Neural crest cell (in vitro differentiated cells): Measurements from ENCODE around the gene DISP2. TPM values are rescaled to one million over a fixed set of nuclear protein-coding genes. Genes with fewer than 3 reads are reported as not detected.

ENCODE experiments used
- DNase-seq: peaks from one replicate; pipeline ENCODE4 v3.0.0; 2021; ENCODE audit warnings: low read depth, mixed read lengths, low spot score
- H3K27ac Mint-ChIP-seq: one replicate; pipeline ENCODE4 v1.8.0; 2021; ENCODE audit warnings: mild to moderate bottlenecking, mixed read lengths; ENCODE audit not compliant: unreplicated experiment
- H3K27me3 Mint-ChIP-seq: 2 replicates; pipeline ENCODE4 v1.8.0; 2021; ENCODE audit warnings: low read depth, mild to moderate bottlenecking, mixed read lengths
- H3K36me3 Mint-ChIP-seq: 2 replicates; pipeline ENCODE4 v1.8.0; 2021; ENCODE audit warnings: low read depth, mild to moderate bottlenecking, mixed read lengths
- H3K4me1 Mint-ChIP-seq: 2 replicates; pipeline ENCODE4 v1.8.0; 2021; ENCODE audit warnings: mixed read lengths
- H3K4me3 Mint-ChIP-seq: one replicate; pipeline ENCODE4 v1.8.0; 2021; ENCODE audit warnings: mild to moderate bottlenecking, mixed read lengths
- H3K9me3 Mint-ChIP-seq: 2 replicates; pipeline ENCODE4 v1.8.0; 2021; ENCODE audit warnings: mixed read lengths
- total RNA-seq: library from RNA; stranded (reverse); gene quantifications from 2 replicates; pipeline ENCODE4 v1.2.1, GENCODE V29; 2021
- TF ChIP-seq, protein P1 (sequence below): fragments of 200-600 bp; sonication (generic); conservative IDR thresholded peaks from 2 replicates; pipeline ENCODE4 v1.5.0; 2021; ENCODE audit warnings: antibody characterized with exemption, mild to moderate bottlenecking

DISP2 gene
- total RNA-seq, 1 donor from 2014 or later, result 3.1 TPM

DNA sequence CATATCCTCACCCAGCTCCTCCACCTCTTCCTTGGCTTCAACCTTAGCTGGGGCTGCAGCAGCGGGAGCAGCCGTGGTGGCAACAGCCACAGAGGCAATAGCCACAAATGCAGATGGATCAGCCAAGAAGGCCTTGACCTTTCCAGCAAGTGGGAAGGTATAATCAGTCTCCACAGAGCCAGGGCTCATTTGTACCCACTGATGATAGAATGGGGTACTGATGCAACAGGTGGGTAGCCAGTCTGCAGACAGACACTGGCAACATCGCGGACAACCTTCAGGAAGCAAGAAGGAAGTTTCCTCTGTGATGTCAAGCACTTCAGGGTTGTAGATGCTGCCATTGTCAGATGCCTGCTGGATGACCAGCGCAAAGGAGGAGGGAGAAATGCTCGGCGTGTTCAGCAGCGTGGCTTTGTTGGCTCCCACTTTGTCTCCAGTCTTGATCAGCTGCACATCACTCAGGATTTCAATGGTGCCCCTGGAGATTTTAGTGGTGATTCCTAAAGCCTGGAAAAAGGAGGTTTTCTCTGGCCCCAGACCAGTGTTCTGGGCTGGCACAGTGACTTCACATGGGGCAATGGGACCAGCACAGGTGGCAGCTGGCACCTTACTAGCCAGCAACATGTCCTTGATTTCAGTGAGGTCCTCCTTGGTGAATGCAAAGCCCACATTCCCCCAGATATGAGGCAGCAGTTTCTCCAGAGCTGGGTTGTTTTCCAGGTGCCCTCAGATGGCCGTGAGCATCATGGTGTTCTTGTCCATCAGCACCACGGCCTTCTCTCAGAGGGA is 45.5 kb upstream of the DISP2 start:
- Mint-ChIP-seq H3K9me3 (no peaks in the 10 kb centered on the region), H3K4me3 (no peak overlapping the region), H3K36me3 (no peaks in the 10 kb centered on the region), H3K4me1 (peaks cover 9% of the 10 kb centered on the region), H3K27ac (no peak overlapping the region), H3K27me3 (peaks cover 71% of the 10 kb centered on the region)
- no peak for DNase-seq
- TF ChIP-seq, protein P1, sequence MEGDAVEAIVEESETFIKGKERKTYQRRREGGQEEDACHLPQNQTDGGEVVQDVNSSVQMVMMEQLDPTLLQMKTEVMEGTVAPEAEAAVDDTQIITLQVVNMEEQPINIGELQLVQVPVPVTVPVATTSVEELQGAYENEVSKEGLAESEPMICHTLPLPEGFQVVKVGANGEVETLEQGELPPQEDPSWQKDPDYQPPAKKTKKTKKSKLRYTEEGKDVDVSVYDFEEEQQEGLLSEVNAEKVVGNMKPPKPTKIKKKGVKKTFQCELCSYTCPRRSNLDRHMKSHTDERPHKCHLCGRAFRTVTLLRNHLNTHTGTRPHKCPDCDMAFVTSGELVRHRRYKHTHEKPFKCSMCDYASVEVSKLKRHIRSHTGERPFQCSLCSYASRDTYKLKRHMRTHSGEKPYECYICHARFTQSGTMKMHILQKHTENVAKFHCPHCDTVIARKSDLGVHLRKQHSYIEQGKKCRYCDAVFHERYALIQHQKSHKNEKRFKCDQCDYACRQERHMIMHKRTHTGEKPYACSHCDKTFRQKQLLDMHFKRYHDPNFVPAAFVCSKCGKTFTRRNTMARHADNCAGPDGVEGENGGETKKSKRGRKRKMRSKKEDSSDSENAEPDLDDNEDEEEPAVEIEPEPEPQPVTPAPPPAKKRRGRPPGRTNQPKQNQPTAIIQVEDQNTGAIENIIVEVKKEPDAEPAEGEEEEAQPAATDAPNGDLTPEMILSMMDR, result no peak

DNA sequence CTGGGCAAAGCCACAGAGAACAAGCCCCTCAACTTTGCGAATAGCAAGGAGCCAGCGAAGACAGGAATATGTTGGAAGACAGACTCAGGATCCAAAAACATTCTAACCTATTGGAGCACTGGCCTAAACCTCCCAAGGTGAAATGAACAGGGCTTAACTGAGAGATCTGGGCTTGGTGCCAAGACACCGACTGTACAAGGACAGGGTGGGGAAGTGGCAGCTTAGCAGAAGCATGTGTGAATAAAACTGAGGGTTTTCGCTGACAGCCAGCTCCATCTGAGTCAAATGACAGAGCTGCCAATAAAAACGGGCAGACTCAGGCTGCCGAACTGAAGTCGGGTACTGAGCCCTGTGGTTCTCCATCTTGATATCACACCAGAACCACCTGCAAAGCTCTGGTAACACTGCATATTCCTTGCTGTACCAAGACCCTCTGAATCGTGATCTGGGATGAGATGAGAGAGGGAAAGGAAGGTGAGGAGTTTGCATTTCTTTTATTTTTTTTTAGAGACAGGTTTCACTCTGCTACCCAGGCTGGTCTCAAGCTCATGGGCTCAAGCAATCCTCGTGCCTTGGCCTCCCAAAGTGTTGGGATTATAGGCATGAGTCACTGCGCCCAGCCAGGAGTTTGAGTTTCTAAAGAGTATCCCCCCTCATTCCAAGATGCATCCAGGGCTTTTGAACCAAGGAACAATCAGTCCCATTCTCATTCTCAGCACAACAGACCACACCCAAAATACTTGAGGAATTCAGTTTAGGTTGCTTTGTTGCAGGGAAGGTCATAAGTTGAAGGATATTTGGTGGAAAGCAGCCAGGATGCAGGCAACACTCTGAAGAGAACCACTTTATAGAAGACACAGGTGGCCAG is 44.3 kb upstream of the DISP2 start:
- no peak for DNase-seq
- peaks cover 9% of the 10 kb centered on the region for H3K4me1 Mint-ChIP-seq
- H3K27me3 Mint-ChIP-seq, result peaks cover 75% of the 10 kb centered on the region
- H3K9me3 Mint-ChIP-seq, result no peaks in the 10 kb centered on the region
- H3K36me3 Mint-ChIP-seq, result no peaks in the 10 kb centered on the region
- peak overlapping the region; percentile 29 for H3K27ac Mint-ChIP-seq
- TF ChIP-seq, protein P1, result no peak
- H3K4me3 Mint-ChIP-seq, result no peak overlapping the region

DNA sequence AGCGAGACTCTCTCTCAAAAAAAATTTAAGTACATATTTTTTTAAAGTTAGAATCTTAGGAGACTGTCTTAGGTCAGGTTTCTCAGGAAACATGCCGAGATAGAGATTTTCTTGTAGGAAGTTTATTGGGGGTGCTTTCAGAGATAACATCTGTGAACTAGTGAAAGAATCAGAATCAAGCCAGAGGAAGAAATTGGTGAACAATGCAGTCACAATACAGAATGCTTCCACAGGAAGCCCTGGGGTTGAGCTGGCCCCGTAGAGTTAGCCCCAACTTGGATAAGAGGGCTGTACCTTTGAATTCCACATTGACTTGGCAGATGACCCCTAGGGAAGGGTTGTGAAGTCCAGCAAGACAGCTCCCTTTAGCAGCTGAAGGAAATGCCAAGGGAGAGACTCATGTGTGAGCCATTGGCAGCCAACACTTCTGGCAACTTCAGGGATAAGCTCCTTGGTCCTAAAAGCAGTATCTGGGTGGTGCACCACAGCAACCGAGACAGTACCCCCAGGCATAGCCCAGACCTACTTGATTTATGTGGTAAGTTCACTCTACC is 43.2 kb upstream of the DISP2 start:
- Mint-ChIP-seq H3K27me3 (peaks cover 75% of the 10 kb centered on the region), H3K4me3 (no peak overlapping the region)
- TF ChIP-seq, protein P1, result no peak

DNA sequence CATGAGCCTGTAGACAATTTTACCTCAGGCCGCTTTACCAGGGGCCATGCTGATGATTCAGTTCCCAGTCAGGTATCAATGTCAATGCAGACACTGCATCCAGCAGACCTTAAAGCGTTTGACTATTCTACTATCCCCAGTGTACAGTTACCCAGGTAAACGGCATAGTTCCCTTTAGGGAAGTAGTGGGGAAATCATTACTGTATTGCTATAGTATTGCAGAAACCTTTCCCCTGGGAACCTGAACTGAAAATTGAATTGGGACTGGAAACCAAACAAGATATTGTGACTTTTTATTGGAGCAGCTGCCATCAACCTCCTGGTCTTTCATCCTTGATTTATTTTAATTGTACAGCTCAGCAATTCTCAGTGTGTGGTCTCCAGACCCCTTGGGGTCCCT is 41.1 kb upstream of the DISP2 start:
- H3K9me3 Mint-ChIP-seq, result no peaks in the 10 kb centered on the region
- H3K4me3 Mint-ChIP-seq, result no peak overlapping the region
- H3K27ac Mint-ChIP-seq, result no peak overlapping the region
- peaks cover 6% of the 10 kb centered on the region for H3K4me1 Mint-ChIP-seq
- no peaks in the 10 kb centered on the region for H3K36me3 Mint-ChIP-seq
- H3K27me3 Mint-ChIP-seq, result peaks cover 69% of the 10 kb centered on the region
- TF ChIP-seq, protein P1, result no peak
- no peak for DNase-seq

More for the DNA sequence above, 43.2 kb upstream of the DISP2 start:
- Mint-ChIP-seq H3K27ac (no peak overlapping the region), H3K36me3 (no peaks in the 10 kb centered on the region), H3K4me1 (peaks cover 4% of the 10 kb centered on the region), H3K9me3 (no peaks in the 10 kb centered on the region)
- DNase-seq, result no peak

DNA sequence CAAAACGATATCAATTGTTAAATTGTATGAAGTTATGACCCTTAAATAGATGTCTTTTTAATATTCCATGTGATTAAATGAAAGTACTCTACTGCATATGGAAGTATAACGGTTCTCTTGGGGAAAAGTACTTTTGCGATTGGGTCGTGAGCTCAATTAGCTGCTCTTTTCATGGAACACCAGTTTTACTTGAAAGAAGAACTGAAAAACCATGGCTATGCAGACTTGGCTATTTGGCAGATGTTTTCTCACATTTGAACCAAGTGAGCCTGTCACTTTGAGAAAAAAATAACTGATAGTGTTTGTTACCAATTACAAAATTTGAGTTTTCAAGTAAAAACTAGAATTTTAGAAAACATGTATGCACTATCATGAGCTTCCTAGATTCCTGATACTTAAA is 40.4 kb upstream of the DISP2 start:
- no peaks in the 10 kb centered on the region for H3K9me3 Mint-ChIP-seq
- no peaks in the 10 kb centered on the region for H3K36me3 Mint-ChIP-seq
- peaks cover 6% of the 10 kb centered on the region for H3K4me1 Mint-ChIP-seq
- no peak for DNase-seq
- no peak overlapping the region for H3K27ac Mint-ChIP-seq
- no peak overlapping the region for H3K4me3 Mint-ChIP-seq
- TF ChIP-seq, protein P1, result no peak
- H3K27me3 Mint-ChIP-seq, result peaks cover 68% of the 10 kb centered on the region
